ENCODE results near the gene ASPHD2.

- no peak for TF ChIP-seq CTCF (IDR thresholded peaks at IDR 0.05 in 8 of 11, conservative IDR thresholded peaks at IDR 0.05 in 3 of 11)
- TF ChIP-seq POLR2A (IDR thresholded peaks at IDR 0.05): no peak
These were observed 35.1 kb upstream of the ASPHD2 start for GRCh38 chr22:26393929-26394328.
